GM19025 (cell line): ENCODE data around the gene CPNE5.

Experiments used
- ATAC-seq: cut with Tn5 transposase; IDR thresholded peaks from one replicate; pipeline ENCODE4 v1.9.1; 2021; ENCODE audit warnings: mild to moderate bottlenecking, low read depth, moderate library complexity; ENCODE audit not compliant: unreplicated experiment

Gene CPNE5

DNA sequence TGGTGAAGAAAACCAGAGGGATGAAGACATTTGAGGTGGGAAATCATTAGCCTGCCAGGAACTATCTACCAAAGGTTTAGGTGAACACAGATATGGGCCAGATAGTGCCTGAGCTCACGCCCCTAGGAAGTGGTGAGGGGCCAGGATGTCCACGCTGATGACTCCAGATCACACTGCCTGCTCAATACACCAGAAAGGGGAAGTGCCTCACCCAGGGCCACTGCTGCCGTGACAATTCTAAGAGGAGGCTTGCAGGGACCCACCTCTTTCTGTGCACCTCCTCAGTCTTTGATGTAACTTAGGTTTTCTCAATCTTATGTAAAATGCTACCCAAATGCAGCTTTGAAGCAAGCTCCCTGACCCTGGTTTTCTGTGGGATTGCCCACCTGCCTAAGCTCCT, 147.0 kb downstream of the CPNE5 start:
- no peak for ATAC-seq

DNA sequence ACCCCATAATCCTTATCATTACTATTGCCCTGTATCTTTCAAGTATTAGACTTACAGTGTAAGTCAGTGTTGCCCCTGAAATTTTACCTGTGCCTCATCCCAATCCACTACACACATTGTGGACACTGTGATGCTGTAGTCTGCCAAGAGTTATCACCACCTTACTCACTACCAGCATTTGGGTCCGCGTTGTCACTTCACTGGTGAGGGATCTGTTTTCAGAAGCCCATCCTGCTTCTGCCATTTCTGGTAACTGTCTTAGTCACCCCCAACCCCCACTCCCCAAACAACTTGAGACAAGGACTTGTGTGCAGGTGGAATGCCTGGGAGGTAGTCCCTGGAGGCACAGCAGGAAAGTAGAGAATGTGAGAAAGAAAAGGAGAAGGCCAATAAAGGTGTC, 147.6 kb downstream of the CPNE5 start:
- ATAC-seq: no peak

DNA sequence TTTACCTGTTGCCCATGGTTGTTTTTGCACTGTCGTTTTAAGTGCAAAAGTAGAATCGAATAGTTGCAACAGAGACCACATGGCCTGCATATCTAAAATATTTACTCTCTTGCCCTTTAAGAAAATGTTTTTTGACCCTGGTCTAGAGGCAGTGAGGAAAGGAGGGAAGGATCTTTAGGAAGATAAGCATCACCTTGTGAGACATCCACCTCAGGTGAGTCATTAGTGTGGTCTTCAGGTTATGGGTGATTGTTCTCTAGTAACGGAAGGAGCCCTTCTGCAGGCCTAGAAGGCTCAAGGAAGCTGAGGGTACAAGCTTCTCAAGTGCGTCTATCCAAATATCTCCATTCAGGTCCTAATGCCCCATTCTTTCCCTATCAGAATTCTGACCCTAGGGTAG, 148.2 kb downstream of the CPNE5 start:
- no peak for ATAC-seq
